CD4-positive, alpha-beta T cell treated with Interleukin-1 beta for 1 hour (primary cell): ENCODE data around the gene DNMBP.
"Not testable (repeated sequence)": the region's sequence is repeated elsewhere in the genome, so short reads cannot be mapped to it uniquely, and the experiment has no call there.

ENCODE experiments used
- DNase-seq, 2 donors: peaks; one replicate each; pipeline ENCODE4 v3.0.0-alpha.2; 2020 to 2022

Gene DNMBP

DNA sequence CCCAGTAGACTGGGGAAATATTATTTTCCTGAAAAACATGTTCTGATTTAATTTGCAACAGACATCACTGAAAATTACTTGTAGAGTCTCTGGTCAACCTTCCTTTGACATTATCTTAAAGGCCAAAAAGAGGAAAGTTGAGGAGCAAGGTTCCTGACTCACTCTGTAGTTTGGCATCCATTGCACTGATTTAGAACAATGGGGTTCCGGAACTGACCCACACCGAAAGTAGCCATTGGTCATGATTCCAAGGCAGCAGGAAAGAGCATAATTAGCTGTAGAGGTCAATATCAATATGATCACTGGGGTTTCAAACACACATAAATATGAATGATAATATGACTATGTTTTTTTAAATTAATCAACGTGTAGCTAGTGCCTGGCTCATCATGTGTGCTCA is 65.8 kb downstream of the DNMBP start:
- DNase-seq, result no peak

GRCh38 chr10:99941942-99942820 is 67.6 kb downstream of the DNMBP start:
- no peak for DNase-seq

DNA sequence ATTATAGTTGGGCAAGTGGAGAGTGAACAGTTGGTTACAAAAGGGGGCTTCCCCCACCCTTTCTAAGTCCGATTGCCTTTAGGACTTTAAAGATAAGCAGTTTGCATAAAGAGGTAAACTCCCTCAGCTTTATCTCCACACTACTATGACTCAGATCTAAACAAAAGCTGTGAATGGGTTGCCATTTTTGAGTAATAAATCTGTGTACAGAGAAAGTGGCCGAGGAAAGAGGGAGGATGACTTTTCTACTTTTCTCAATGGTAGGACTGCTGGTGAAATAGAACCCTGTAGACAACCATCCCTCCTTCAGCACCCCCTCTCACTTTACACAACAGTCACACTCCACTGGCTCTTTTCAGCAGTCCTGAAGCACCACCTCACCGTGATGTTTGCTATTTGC is 71.2 kb downstream of the DNMBP start:
- DNase-seq, result no peak

DNA sequence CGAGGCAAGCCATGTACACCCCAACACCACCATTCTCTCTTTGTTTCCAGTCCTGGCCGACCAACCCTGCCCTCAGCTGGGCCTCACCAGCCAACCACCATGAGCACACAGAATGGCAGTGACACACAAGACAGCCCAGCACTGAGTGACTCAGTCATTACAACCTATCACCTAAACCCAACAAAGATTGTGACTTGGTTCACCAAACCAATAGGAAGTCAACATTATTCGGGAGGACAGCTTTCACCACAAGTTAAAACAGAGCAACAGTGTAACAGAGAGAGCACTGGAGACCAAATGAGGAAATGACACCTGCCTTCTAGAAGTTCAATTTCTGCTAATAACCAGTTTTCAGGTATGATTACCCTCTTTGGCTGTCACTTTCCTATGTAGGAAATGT is 72.1 kb downstream of the DNMBP start:
- DNase-seq, result no peak

DNA sequence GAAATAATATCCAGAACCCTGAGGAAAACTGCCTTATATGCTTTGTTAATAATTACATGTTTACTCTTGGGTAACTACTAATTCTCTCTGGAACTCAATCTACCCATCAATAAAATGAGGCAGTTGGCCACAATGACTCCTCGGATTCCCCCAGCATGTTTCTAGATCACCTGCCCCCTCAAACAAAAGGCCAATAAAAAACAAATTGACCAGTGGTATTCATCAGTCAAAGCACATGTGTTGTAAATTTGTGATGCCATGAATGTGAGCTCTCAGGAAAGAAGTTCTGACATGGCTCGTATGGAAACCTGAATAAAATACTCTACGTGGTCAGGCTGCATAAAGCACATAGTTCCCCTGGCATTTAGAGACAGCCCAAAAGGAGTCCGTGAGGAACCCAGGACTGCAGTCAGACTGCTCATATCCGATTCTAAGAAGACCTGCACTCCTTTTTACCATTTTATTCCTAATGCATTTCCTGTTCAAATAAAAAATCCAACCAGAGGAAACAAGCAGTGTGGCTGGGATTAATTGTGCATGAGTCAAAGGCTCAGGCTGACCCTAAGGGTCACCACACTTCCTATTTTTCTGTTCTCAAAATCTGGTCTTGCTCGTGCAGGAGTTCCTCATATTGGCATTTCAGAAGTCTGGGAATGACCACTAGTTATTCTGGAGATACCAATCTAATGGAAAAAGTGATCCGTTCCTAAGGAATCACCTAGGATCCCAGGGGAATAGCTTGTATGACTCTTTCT is 77.4 kb downstream of the DNMBP start:
- DNase-seq, result not testable (repeated sequence)

DNA sequence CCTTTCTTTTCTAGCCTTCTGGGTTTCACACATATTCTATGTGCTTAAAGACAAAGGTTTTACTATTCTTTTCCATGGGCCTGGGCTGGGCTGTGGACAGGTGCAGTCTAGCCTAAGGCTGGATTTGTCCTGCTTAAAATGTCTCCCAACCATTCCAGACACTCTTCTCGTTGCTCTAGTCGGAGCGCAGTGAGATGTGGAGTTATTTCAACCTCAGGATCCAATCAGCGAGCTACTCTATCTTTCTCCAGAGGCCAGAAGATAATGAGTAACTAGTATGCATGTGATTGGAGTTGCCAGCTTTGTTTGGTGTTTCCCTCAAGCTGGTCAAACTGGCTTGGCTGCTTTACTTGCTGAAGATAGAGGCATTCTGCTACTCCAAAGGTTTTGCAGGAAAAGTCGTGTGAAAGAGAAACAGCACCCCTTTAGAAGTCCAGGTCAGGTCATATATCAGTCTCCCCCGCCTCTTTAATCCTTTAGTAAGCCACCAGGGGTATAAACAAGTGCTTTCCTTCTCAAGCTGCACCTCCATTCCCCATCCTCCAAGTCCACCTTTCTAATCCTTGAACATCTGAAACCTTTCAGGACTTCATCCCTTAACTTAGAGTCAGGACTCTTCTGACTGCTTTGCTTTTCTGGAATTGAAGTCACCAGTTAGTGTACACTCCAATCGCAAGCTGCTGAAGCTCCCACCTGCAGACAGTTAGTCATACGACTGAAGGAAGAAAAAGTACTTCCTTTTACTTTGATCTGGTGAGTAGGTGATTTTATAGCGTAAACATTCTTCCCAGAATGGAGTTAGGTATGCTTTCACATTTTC is 78.8 kb downstream of the DNMBP start:
- no peak for DNase-seq

DNA sequence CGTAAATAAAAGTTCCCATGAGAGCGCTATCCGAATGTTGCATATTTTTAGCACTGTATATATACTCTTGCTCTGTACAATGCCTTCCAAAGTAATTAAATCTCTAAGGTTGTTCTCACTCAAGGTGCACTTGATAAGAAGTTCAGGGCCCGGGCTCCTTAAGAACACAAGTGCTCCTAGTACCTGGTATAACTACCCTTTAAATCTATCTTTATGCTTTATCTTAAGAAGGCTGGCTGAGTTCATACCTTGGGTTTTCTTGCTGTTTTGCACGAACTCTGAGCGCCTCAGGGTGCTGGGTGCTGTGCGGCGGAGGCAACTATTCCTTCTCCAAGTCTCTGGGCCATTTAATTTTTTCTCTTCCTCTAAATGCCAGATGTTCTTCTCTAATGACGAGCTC is 80.4 kb downstream of the DNMBP start:
- no peak for DNase-seq

DNA sequence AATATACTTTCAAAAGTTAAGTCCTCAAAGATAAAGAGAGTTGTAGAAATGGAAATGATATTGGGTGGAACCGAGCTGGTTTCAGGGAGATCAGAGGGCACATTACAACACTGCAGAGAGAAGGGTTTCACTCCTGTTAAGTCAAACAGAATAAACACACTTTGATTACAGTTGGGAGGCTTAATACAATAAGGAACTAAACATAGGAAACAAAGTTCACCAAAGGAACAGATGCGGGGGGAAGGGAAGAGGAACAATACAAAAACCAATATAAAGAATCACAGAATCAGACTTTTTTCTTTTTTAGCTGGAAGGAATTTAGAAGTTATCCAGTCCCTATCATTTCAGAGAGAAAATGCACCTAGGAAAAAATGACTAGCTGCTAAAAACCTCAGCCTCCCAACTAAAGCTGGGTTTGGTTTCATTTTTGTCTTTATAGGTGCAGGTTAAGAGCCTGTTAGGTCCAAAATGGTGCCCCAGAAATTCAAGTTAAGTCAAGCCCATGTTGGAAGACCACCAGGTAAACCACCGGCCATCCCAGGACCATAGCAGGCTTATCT is 81.9 kb downstream of the DNMBP start:
- no peak for DNase-seq

DNA sequence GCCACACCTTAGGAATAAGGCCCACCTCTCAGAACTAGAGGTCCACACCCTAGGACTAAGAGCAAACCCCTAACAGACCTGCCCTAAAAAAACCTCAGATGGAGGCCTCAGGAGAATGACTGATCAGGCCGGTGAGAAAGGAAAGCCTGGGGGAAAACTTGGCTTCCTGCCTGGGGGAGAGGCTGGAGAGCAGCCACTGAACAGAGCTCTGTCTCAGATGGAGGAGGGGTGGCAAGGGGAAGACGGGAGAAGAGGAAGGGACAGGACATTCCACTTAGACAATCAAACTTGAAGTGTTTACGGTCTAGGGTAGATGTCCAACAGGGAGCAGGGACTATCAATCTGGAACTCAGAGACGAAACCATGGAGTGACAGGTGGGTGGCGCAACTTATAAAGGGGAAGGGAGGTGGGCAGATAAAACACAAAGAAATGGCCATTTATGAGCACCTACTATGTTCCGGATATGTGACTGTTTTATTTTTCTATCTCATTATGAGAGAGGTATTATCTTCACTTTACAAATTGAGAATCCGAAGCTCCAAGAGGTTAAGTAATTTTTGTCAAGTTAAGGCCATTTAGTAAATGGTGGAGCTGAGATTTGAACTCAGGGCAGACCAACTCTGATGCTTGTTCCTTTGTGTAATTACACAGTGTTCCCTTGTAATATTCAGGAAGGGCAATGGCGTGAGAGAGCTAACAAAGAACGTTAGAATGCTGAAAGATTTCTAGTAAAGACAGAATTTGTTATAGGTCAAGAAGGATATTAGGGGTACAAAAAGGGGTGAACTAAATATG is 82.6 kb downstream of the DNMBP start:
- no peak for DNase-seq

- DNase-seq, result no peak
Measured at GRCh38 chr10:99924451-99925255, 85.1 kb downstream of the DNMBP start.

GRCh38 chr10:99921948-99922347 is 87.8 kb downstream of the DNMBP start:
- DNase-seq, result no peak

DNA sequence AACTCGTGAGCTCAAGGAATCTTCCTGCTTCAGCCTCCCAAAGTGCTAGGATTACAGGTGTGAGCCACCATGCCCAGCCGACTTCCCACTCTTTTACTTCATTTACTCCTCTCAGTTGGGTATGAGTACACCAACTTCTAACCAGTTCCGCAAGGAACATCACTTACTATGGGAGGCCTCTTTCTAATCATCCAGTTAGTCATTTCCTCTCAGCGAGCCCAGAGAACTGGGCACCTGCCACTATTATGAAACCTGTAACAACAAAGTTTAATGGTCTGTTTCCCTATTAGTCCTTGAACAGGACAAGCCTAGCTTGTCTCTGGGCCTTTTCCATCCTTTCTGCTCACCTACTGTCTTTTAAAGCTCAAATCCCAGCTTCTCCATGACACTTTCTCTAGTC is 88.8 kb downstream of the DNMBP start:
- no peak for DNase-seq

GRCh38 chr10:99920486-99920885 is 89.3 kb downstream of the DNMBP start:
- no peak for DNase-seq

DNA sequence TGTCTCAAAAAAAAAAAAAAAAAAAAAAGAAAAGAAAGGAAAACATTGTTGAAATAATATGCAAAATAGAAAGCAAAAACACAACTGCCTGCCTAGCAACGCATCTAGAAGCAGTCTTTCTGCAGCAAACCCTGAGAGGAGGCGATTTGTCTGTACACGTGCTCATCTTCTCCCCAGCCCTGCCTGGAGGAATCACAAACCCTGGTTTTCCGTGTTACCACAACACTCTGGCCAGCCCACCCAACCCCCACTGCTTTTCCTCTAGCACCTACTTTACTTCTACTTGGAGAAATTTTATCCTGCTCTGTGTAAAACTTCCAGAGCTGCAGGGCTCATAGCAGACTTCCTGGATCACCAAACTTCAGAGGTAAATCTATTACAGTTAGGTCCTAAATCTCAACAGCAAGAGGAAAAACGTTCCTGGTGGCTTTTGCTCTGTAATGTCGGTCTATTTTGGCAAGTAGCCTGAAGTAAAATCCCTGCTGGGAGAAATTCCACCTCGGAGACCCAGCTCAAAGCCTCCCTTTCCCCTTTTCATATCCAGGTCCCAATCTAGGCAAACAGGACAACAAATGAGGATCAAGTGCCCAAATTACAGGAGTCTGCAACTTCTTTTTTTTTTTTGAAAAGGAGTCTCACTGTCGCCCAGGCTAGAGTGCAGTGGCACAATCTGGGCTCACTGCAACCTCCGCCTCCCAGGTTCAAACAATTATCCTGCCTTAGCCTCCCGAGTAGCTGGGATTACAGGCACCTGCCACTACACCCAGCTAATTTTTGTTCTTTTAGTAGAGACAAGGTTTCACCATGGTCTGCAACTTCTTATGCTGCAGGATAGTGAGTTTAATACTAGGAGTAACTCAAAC is 91.6 kb downstream of the DNMBP start:
- DNase-seq, result no peak

- DNase-seq, result no peak
Measured at GRCh38 chr10:99916776-99917175, 93.0 kb downstream of the DNMBP start.

DNA sequence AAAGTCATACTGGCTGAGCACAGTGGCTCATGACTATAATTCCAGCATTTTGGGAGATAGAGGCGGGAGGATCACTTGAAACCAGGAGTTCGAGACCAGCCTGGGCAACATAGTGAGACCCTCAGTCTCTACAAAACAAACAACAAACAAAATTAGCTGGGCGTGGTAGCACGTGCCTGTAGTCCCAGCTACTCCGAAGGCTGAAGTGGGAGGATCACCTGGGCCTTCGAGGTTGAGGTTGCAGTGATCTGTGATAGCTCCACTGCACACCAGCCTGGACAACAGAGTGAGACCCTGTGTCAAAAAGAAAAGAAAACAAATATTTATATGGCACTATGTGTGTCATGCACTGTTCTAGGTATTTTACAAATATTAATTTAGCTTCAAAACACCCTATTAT is 94.3 kb downstream of the DNMBP start:
- DNase-seq, result no peak

- no peak for DNase-seq
Measured at GRCh38 chr10:99914236-99914635, 95.5 kb downstream of the DNMBP start.

GRCh38 chr10:99913831-99914235 is 95.9 kb downstream of the DNMBP start:
- DNase-seq, result no peak

- DNase-seq, result no peak
Measured at GRCh38 chr10:99912041-99912440, 97.7 kb downstream of the DNMBP start.

GRCh38 chr10:99908512-99908911 is 101.2 kb downstream of the DNMBP start:
- DNase-seq, result no peak
